HEK293 (cell line): ENCODE measurements around the gene UTP14C.
"Not testable (repeated sequence)": the region's sequence is repeated elsewhere in the genome, so short reads cannot be mapped to it uniquely, and the experiment has no call there.

Experiments
- CTCF ChIA-PET: fragments of 350-600 bp; formaldehyde crosslinking; extraction: SDS; loops from one replicate; lab custom pipeline; 2021; ENCODE audit warnings: antibody characterized with exemption; lab: Yijun Ruan, JAX
- POLR2A ChIA-PET: fragments of 300-600 bp; formaldehyde crosslinking; extraction: SDS; loops from one replicate; lab custom pipeline; 2020; ENCODE audit warnings: antibody characterized with exemption, inconsistent platforms; lab: Yijun Ruan, JAX
- H3K27ac ChIP-seq: fragments of 200-500 bp; sonication (Bioruptor generic); 2 replicates; pipeline ENCODE4 v1.5.1; 2014; ENCODE audit warnings: low read depth, low read length, control low read depth, inconsistent platforms; ENCODE audit errors: extremely low read depth
- H3K36me3 ChIP-seq, 2 experiments: fragments of 200-500 bp in 1 of 2; sonication (Bioruptor generic) in 1 of 2; 1 replicate in 1 of 2; 2 replicates in 1 of 2; pipeline ENCODE4 v1.5.1; 2014 to 2017; ENCODE audit warnings: inconsistent platforms in 2 of 2, low read length in 2 of 2; ENCODE audit not compliant: control insufficient read depth in 2 of 2, insufficient read depth in 1 of 2
- H3K4me1 ChIP-seq: fragments of 200-500 bp; sonication (Bioruptor generic); 2 replicates; pipeline ENCODE4 v1.5.1; 2014; ENCODE audit warnings: mild to moderate bottlenecking, low read length, inconsistent platforms; ENCODE audit not compliant: control insufficient read depth, insufficient read depth
- H3K4me3 ChIP-seq: 2 replicates; pipeline ENCODE4 v1.5.1; 2011; ENCODE audit warnings: low read depth, mild to moderate bottlenecking, control low read depth, low read length, moderate library complexity
- H3K9me3 ChIP-seq: fragments of 200-500 bp; sonication (Bioruptor generic); 2 replicates; pipeline ENCODE4 v1.5.1; 2014; ENCODE audit warnings: low read depth, low read length, inconsistent platforms; ENCODE audit not compliant: control insufficient read depth, insufficient read depth
- KLF10 ChIP-seq: fragments of 450-650 bp; IDR thresholded peaks from 2 replicates; pipeline ENCODE4 v1.5.1; 2018; ENCODE audit warnings: missing biosample characterization, mild to moderate bottlenecking, missing genetic modification characterization
- PBX3 ChIP-seq: sonication (generic); formaldehyde crosslinking; IDR thresholded peaks from 2 replicates; pipeline ENCODE4 v1.8.1; 2022; ENCODE audit warnings: mild to moderate bottlenecking, moderate library complexity, missing genetic modification reagents
- PRDM1 ChIP-seq: fragments of 450-650 bp; formaldehyde crosslinking; IDR thresholded peaks from 2 replicates; pipeline ENCODE4; 2016; ENCODE audit warnings: missing biosample characterization, missing genetic modification characterization
- PRDM6 ChIP-seq: fragments of 450-650 bp; formaldehyde crosslinking; IDR thresholded peaks from 2 replicates; pipeline ENCODE4 v1.5.1; 2017; ENCODE audit warnings: missing biosample characterization, missing genetic modification characterization
- SCRT1 ChIP-seq: fragments of 450-650 bp; formaldehyde crosslinking; IDR thresholded peaks from 2 replicates; pipeline ENCODE4 v1.5.1; 2016; ENCODE audit warnings: missing biosample characterization, missing genetic modification characterization, borderline replicate concordance
- ZBTB44 ChIP-seq: fragments of 450-650 bp; IDR thresholded peaks from 2 replicates; pipeline ENCODE4 v1.5.1; 2018; ENCODE audit warnings: missing biosample characterization, mild to moderate bottlenecking, missing genetic modification characterization
- ZBTB8A ChIP-seq: fragments of 450-650 bp; formaldehyde crosslinking; IDR thresholded peaks from 2 replicates; pipeline ENCODE4 v1.5.1; 2016; ENCODE audit warnings: missing biosample characterization, missing genetic modification characterization
- ZNF112 ChIP-seq: fragments of 450-650 bp; formaldehyde crosslinking; IDR thresholded peaks from 2 replicates; pipeline ENCODE4 v1.5.0; 2017; ENCODE audit warnings: missing biosample characterization, missing genetic modification characterization
- ZNF132 ChIP-seq: fragments of 450-650 bp; formaldehyde crosslinking; IDR thresholded peaks from 2 replicates; pipeline ENCODE4 v1.5.1; 2017; ENCODE audit warnings: missing biosample characterization, missing genetic modification characterization, borderline replicate concordance
- ZNF184 ChIP-seq: fragments of 450-650 bp; IDR thresholded peaks from 2 replicates; pipeline ENCODE4 v1.5.1; 2018; ENCODE audit warnings: missing biosample characterization, mild to moderate bottlenecking, missing genetic modification characterization
- ZNF394 ChIP-seq: fragments of 450-650 bp; formaldehyde crosslinking; IDR thresholded peaks from 2 replicates; pipeline ENCODE4 v1.5.1; 2016; ENCODE audit warnings: missing biosample characterization, missing genetic modification characterization, mild to moderate bottlenecking, moderate library complexity, borderline replicate concordance
- ZNF426 ChIP-seq: fragments of 450-650 bp; formaldehyde crosslinking; IDR thresholded peaks from 2 replicates; pipeline ENCODE4 v1.5.1; 2017; ENCODE audit warnings: missing biosample characterization, missing genetic modification characterization, mild to moderate bottlenecking, inconsistent platforms, moderate library complexity
- ZNF530 ChIP-seq: fragments of 450-650 bp; formaldehyde crosslinking; IDR thresholded peaks from 2 replicates; pipeline ENCODE4 v1.5.1; 2016; ENCODE audit warnings: low read depth, missing biosample characterization, missing genetic modification characterization
- ZNF692 ChIP-seq: fragments of 450-650 bp; formaldehyde crosslinking; IDR thresholded peaks from 2 replicates; pipeline ENCODE4 v1.5.1; 2016; ENCODE audit warnings: missing biosample characterization, missing genetic modification characterization
- ZNF76 ChIP-seq: fragments of 450-650 bp; formaldehyde crosslinking; IDR thresholded peaks from 2 replicates; pipeline ENCODE4; 2016; ENCODE audit warnings: low read depth, missing biosample characterization, missing genetic modification characterization, borderline replicate concordance
- TF ChIP-seq, protein P1 (sequence below): fragments of 450-650 bp; formaldehyde crosslinking; IDR thresholded peaks from 2 replicates; pipeline ENCODE4 v1.5.1; 2016; ENCODE audit warnings: missing biosample characterization, missing genetic modification characterization
- TF ChIP-seq, protein P2 (sequence below): fragments of 450-650 bp; formaldehyde crosslinking; IDR thresholded peaks from 2 replicates; pipeline ENCODE4 v1.5.0; 2017; ENCODE audit warnings: missing biosample characterization, missing genetic modification characterization, borderline replicate concordance
- TF ChIP-seq, protein P3 (sequence below): fragments of 450-650 bp; formaldehyde crosslinking; IDR thresholded peaks from 2 replicates; pipeline ENCODE4 v1.5.1; 2016; ENCODE audit warnings: missing biosample characterization, missing genetic modification characterization

The UTP14C gene

DNA sequence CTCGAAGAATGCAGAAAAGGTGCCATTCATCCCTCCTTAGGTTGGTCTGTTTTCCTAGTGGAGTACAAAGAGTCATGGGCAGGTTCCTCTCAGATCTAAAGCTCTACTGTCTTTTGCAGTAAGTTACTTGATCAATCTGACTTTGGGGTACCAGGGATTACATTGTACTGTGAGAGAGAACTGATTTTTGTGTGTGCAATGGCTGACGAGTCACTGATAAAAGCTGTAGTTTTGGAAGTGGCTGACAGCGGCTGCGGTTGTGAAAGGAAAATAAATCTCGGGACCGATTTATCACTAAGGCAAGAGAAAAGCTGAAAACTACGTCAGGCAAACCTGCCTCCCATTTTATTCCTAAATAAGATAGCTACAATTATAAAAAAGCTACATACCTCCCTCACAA is 26.9 kb downstream of the UTP14C start (continued):
- no peak for TF ChIP-seq ZBTB44
- TF ChIP-seq SCRT1 (tag by site-specific recombination), result no peak
- TF ChIP-seq, protein P1, sequence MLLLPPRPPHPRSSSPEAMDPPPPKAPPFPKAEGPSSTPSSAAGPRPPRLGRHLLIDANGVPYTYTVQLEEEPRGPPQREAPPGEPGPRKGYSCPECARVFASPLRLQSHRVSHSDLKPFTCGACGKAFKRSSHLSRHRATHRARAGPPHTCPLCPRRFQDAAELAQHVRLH (tag by site-specific recombination), result no peak

DNA sequence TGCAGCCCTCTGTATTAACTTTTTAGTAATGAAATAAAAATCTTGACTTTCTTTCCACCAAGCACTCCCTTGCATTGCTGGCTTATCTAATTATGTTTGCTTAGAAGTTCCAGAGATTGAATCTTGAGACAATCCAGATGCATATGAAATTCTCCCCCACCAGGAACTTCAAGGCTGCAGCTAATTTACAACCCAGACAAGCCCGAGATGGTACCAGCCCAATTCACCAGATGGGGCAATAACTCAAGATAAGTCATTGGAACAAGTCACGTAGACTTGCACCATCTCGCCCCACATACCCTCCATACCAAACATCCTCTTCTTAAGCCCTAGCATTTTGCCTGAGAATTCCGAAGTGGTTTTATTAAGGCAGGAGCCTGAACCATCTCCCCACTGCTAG is 29.0 kb downstream of the UTP14C start:
- TF ChIP-seq PBX3 (no peak), ZNF426 (tag by site-specific recombination) (no peak), ZNF76 (tag by site-specific recombination) (no peak), PRDM6 (no peak), ZBTB8A (tag by site-specific recombination) (no peak), ZNF184 (tag by site-specific recombination) (no peak), ZNF132 (tag by site-specific recombination) (no peak), ZNF530 (tag by site-specific recombination) (no peak), ZNF394 (tag by site-specific recombination) (no peak), ZNF692 (tag by site-specific recombination) (no peak), KLF10 (no peak), PRDM1 (tag by site-specific recombination) (no peak), ZNF112 (tag by site-specific recombination) (no peak)
- TF ChIP-seq, protein P2, sequence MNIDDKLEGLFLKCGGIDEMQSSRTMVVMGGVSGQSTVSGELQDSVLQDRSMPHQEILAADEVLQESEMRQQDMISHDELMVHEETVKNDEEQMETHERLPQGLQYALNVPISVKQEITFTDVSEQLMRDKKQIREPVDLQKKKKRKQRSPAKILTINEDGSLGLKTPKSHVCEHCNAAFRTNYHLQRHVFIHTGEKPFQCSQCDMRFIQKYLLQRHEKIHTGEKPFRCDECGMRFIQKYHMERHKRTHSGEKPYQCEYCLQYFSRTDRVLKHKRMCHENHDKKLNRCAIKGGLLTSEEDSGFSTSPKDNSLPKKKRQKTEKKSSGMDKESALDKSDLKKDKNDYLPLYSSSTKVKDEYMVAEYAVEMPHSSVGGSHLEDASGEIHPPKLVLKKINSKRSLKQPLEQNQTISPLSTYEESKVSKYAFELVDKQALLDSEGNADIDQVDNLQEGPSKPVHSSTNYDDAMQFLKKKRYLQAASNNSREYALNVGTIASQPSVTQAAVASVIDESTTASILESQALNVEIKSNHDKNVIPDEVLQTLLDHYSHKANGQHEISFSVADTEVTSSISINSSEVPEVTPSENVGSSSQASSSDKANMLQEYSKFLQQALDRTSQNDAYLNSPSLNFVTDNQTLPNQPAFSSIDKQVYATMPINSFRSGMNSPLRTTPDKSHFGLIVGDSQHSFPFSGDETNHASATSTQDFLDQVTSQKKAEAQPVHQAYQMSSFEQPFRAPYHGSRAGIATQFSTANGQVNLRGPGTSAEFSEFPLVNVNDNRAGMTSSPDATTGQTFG (tag by site-specific recombination), result no peak
- TF ChIP-seq, protein P3, sequence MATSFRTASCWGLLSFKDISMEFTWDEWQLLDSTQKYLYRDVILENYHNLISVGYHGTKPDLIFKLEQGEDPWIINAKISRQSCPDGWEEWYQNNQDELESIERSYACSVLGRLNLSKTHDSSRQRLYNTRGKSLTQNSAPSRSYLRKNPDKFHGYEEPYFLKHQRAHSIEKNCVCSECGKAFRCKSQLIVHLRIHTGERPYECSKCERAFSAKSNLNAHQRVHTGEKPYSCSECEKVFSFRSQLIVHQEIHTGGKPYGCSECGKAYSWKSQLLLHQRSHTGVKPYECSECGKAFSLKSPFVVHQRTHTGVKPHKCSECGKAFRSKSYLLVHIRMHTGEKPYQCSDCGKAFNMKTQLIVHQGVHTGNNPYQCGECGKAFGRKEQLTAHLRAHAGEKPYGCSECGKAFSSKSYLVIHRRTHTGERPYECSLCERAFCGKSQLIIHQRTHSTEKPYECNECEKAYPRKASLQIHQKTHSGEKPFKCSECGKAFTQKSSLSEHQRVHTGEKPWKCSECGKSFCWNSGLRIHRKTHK, result no peak
- H3K27ac ChIP-seq, result no peak overlapping the region
- CTCF ChIA-PET, result no interaction called here
- H3K4me3 ChIP-seq, result no peak overlapping the region
- no peaks in the 10 kb centered on the region for H3K9me3 ChIP-seq
- POLR2A ChIA-PET, result no interaction called here
- H3K36me3 ChIP-seq, result no peaks in the 10 kb centered on the region
- H3K4me1 ChIP-seq, result no peaks in the 10 kb centered on the region

DNA sequence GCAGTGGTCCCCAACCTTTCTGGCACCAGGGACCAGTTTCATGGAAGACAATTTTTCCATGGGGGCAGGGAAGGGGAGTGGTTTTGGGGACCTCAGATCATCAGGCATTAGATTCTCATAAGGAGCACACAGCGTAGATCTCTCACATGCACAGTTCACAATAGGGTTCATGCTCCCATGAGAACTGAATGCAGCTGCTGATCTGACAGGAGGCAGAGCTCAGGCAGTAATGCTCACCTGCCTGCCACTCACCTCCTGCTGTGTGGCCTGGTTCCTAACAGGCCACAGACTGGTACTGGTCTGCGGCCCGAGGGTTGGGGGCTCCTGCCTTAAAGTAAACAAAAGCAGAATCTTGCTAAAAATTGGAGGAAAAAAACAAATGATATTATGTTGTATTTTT is 36.6 kb downstream of the UTP14C start:
- H3K9me3 ChIP-seq, H3K27ac ChIP-seq, H3K4me1 ChIP-seq, POLR2A ChIA-PET, H3K36me3 ChIP-seq, H3K4me3 ChIP-seq, CTCF ChIA-PET: not testable (repeated sequence)
